Fibroblast of pulmonary artery (primary cell): ENCODE results near the gene HOXA7.

Source experiments
- DNase-seq: peaks from one replicate; pipeline ENCODE4 v3.0.0-alpha.2; 2010; ENCODE audit warnings: low read depth
- H3K4me3 ChIP-seq: replicated peaks from 2 replicates; pipeline ENCODE4 v1.5.1; 2011; ENCODE audit warnings: low read depth, mild to moderate bottlenecking, control low read depth, low read length, moderate library complexity
- TF ChIP-seq, protein P1 (sequence below): IDR thresholded peaks from 2 replicates; pipeline ENCODE4 v1.5.1; 2011; ENCODE audit warnings: mild to moderate bottlenecking, control low read depth, low read length, inconsistent platforms; ENCODE audit errors: missing control alignments

The HOXA7 gene

DNA sequence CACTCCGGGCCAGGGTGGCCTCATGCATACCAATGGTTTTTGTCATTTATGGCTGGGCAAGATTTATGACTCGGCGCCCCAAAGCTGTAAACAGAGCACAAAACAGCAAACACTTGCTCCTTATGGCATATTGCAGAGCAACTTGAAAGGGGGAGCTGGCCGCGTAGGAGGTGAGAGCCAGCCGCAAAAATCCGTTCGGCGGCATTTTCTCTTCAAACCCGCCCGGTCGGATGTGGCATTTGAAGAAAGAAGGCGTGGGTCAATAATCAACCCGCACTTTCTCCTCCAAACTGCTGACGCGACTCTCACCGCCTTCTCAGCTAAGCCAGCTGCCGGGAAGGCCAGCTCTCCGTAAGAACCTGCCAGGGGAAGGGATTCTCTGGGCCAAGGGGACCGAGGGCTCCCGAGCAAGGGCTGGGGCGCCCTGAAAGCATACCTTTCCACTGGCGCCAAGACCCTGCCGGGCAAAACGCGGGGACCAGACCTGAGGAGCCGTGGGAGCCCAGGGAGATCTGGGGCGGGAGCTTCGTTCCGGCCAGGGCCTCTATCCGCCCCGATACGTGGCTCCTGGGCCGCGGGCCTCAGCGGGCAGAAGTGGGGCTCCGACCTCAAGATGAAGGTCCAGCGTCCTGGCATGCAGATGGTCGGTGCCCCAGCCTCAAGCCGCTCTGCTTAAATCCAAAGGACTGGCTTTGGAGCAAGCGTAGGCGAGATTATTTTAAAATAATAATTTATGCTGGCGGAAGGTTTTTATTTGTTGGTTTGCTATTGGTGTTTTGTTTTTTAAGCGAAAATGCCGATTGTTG lies 41.1 kb downstream of the HOXA7 start:
- H3K4me3 ChIP-seq, result peak overlapping the region; percentile 41
- DNase-seq, result no peak
- TF ChIP-seq, protein P1, sequence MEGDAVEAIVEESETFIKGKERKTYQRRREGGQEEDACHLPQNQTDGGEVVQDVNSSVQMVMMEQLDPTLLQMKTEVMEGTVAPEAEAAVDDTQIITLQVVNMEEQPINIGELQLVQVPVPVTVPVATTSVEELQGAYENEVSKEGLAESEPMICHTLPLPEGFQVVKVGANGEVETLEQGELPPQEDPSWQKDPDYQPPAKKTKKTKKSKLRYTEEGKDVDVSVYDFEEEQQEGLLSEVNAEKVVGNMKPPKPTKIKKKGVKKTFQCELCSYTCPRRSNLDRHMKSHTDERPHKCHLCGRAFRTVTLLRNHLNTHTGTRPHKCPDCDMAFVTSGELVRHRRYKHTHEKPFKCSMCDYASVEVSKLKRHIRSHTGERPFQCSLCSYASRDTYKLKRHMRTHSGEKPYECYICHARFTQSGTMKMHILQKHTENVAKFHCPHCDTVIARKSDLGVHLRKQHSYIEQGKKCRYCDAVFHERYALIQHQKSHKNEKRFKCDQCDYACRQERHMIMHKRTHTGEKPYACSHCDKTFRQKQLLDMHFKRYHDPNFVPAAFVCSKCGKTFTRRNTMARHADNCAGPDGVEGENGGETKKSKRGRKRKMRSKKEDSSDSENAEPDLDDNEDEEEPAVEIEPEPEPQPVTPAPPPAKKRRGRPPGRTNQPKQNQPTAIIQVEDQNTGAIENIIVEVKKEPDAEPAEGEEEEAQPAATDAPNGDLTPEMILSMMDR, result no peak

GRCh38 chr7:27114881-27115220 lies 41.6 kb downstream of the HOXA7 start:
- H3K4me3 ChIP-seq, result peak overlapping the region; percentile 41
- TF ChIP-seq, protein P1, result no peak
- DNase-seq, result no peak

GRCh38 chr7:27113991-27114769 lies 42.3 kb downstream of the HOXA7 start:
- TF ChIP-seq, protein P1, result no peak
- H3K4me3 ChIP-seq, result peak overlapping the region; percentile 27
- no peak for DNase-seq

- peak; percentile 61 for DNase-seq
- peak overlapping the region; percentile 43 for H3K4me3 ChIP-seq
- TF ChIP-seq, protein P1, result no peak
Observed at GRCh38 chr7:27112955-27113949, 43.2 kb downstream of the HOXA7 start.

- TF ChIP-seq, protein P1, result no peak
- no peak for DNase-seq
- peak overlapping the region; percentile 43 for H3K4me3 ChIP-seq
Observed at GRCh38 chr7:27112361-27112760, 44.1 kb downstream of the HOXA7 start.

DNA sequence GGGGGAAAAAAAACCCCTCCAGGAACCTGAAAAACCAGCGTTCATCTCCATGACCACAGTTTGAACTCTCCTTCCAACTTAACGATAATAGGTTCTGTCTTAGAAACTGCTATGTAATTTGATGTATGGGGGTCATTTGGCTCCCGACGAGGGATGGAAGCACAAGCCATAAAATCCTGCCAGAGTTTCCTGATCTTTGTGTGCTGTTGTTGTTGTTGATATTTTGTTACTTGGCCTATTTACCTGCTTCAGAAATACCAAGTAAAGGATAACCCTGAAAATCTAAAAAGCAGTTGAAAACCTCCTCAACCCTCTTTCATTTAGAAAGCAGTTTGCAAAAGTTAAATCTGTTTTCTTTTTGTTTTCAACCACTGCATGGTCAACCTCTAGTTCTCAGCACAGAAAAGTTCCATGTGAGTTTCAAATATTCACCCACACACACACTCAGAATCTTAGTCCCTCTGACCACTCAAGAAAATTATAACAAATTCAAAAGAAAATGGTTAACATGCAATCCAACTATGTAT lies 44.7 kb downstream of the HOXA7 start:
- no peak for DNase-seq
- TF ChIP-seq, protein P1, result no peak
- no peak overlapping the region for H3K4me3 ChIP-seq
